ENCODE measurements around the gene GABBR2.

DNA sequence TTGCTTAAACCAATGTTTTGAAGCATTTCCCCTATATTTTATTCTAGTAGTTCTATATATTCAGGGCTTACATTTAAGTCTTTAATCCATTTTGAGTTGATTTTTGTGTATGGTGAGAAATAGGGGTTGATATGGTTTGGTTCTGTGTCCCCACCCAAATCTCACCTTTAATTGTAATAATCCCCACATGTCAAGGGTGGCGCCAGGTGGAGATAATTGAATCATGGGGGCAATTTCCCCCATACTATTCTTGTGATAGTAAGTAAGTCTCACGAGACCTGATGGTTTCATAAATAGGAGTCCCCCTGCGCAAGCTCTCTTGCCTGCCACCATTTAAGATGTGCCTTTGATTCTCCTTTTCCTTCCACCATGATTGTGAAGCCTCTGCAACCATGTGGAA is 361.1 kb downstream of the GABBR2 start:
- TF ChIP-seq, protein P1, sequence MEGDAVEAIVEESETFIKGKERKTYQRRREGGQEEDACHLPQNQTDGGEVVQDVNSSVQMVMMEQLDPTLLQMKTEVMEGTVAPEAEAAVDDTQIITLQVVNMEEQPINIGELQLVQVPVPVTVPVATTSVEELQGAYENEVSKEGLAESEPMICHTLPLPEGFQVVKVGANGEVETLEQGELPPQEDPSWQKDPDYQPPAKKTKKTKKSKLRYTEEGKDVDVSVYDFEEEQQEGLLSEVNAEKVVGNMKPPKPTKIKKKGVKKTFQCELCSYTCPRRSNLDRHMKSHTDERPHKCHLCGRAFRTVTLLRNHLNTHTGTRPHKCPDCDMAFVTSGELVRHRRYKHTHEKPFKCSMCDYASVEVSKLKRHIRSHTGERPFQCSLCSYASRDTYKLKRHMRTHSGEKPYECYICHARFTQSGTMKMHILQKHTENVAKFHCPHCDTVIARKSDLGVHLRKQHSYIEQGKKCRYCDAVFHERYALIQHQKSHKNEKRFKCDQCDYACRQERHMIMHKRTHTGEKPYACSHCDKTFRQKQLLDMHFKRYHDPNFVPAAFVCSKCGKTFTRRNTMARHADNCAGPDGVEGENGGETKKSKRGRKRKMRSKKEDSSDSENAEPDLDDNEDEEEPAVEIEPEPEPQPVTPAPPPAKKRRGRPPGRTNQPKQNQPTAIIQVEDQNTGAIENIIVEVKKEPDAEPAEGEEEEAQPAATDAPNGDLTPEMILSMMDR (conservative IDR thresholded peaks at IDR 0.05), result no peak
- TF ChIP-seq ZFX (IDR thresholded peaks at IDR 0.05), result no peak
